TTC549 (cell line): ENCODE data around the gene PTPRG.

Source experiments
- FAIRE-seq: peaks from 2 replicates; lab custom pipeline; 2012; peaks lifted over from hg19 to GRCh38; lab: Jason Lieb, UNC

The PTPRG gene

GRCh38 chr3:61562721-61563312, 1.4 kb downstream of the PTPRG start:
- FAIRE-seq: no peak

GRCh38 chr3:61563313-61564271, 2.2 kb downstream of the PTPRG start:
- FAIRE-seq: no peak

- no peak for FAIRE-seq
Observed at GRCh38 chr3:61564395-61565059, 3.2 kb downstream of the PTPRG start.

GRCh38 chr3:61565569-61565968, 4.2 kb downstream of the PTPRG start:
- no peak for FAIRE-seq

GRCh38 chr3:61568127-61568526, 6.8 kb downstream of the PTPRG start:
- no peak for FAIRE-seq

- no peak for FAIRE-seq
Observed at GRCh38 chr3:61569856-61570580, 8.6 kb downstream of the PTPRG start.

GRCh38 chr3:61570813-61571212, 9.4 kb downstream of the PTPRG start:
- no peak for FAIRE-seq

- FAIRE-seq: no peak
Observed at GRCh38 chr3:61571516-61572336, 10.4 kb downstream of the PTPRG start.

GRCh38 chr3:61572879-61573278, 11.5 kb downstream of the PTPRG start:
- no peak for FAIRE-seq

GRCh38 chr3:61573441-61573840, 12.1 kb downstream of the PTPRG start:
- FAIRE-seq: no peak

- FAIRE-seq: no peak
Observed at GRCh38 chr3:61574854-61575253, 13.5 kb downstream of the PTPRG start.

- FAIRE-seq: no peak
Observed at GRCh38 chr3:61575893-61576292, 14.5 kb downstream of the PTPRG start.

- FAIRE-seq: no peak
Observed at GRCh38 chr3:61577760-61578159, 16.4 kb downstream of the PTPRG start.

- no peak for FAIRE-seq
Observed at GRCh38 chr3:61578667-61579367, 17.4 kb downstream of the PTPRG start.

GRCh38 chr3:61579685-61580084, 18.3 kb downstream of the PTPRG start:
- FAIRE-seq: no peak

GRCh38 chr3:61580982-61581643, 19.7 kb downstream of the PTPRG start:
- FAIRE-seq: no peak

- FAIRE-seq: no peak
Observed at GRCh38 chr3:61582287-61582686, 20.9 kb downstream of the PTPRG start.

GRCh38 chr3:61582846-61583245, 21.5 kb downstream of the PTPRG start:
- FAIRE-seq: no peak

- FAIRE-seq: no peak
Observed at GRCh38 chr3:61583890-61584875, 22.8 kb downstream of the PTPRG start.
